Activated CD4-positive, CD25-positive, alpha-beta regulatory T cell (primary cell): ENCODE data around the gene NFAT5.
"Not testable (repeated sequence)": the region's sequence is repeated elsewhere in the genome, so short reads cannot be mapped to it uniquely, and the experiment has no call there.

Source experiments
- DNase-seq, 4 experiments: peaks; one replicate each; lab custom pipeline; 2025; lab: John Stamatoyannopoulos, UW

Gene NFAT5

GRCh38 chr16:69596801-69597200 lies 31.0 kb downstream of the NFAT5 start:
- no peak for DNase-seq

GRCh38 chr16:69598045-69598444 lies 32.3 kb downstream of the NFAT5 start:
- DNase-seq = no peak

- no peak for DNase-seq
Measured at GRCh38 chr16:69599731-69600130, 34.0 kb downstream of the NFAT5 start.

- no peak for DNase-seq
Measured at GRCh38 chr16:69600202-69600601, 34.4 kb downstream of the NFAT5 start.

- DNase-seq = no peak
Measured at GRCh38 chr16:69601250-69601649, 35.5 kb downstream of the NFAT5 start.

GRCh38 chr16:69606985-69607384 lies 41.2 kb downstream of the NFAT5 start:
- DNase-seq = no peak

- no peak for DNase-seq
Measured at GRCh38 chr16:69607674-69608073, 41.9 kb downstream of the NFAT5 start.

GRCh38 chr16:69610356-69610755 lies 44.6 kb downstream of the NFAT5 start:
- DNase-seq = no peak

- DNase-seq = no peak
Measured at GRCh38 chr16:69611103-69611640, 45.4 kb downstream of the NFAT5 start.

GRCh38 chr16:69613378-69614154 lies 47.8 kb downstream of the NFAT5 start:
- no peak for DNase-seq

- DNase-seq = no peak
Measured at GRCh38 chr16:69615528-69615927, 49.8 kb downstream of the NFAT5 start.

- no peak for DNase-seq
Measured at GRCh38 chr16:69616082-69616481, 50.3 kb downstream of the NFAT5 start.

- DNase-seq = no peak
Measured at GRCh38 chr16:69618307-69618706, 52.5 kb downstream of the NFAT5 start.

GRCh38 chr16:69618721-69619120 lies 53.0 kb downstream of the NFAT5 start:
- no peak for DNase-seq

GRCh38 chr16:69619514-69619913 lies 53.7 kb downstream of the NFAT5 start:
- DNase-seq = no peak

GRCh38 chr16:69620573-69620972 lies 54.8 kb downstream of the NFAT5 start:
- DNase-seq = no peak

- DNase-seq = no peak
Measured at GRCh38 chr16:69621225-69621624, 55.5 kb downstream of the NFAT5 start.

GRCh38 chr16:69626256-69626655 lies 60.5 kb downstream of the NFAT5 start:
- DNase-seq = no peak

GRCh38 chr16:69632828-69633227 lies 67.1 kb downstream of the NFAT5 start:
- no peak for DNase-seq

- DNase-seq = no peak
Measured at GRCh38 chr16:69633375-69633774, 67.6 kb downstream of the NFAT5 start.

GRCh38 chr16:69636563-69637146 lies 70.9 kb downstream of the NFAT5 start:
- DNase-seq = not testable (repeated sequence)

- not testable (repeated sequence) for DNase-seq
Measured at GRCh38 chr16:69637206-69637865, 71.6 kb downstream of the NFAT5 start.

- DNase-seq = not testable (repeated sequence)
Measured at GRCh38 chr16:69643997-69644396, 78.2 kb downstream of the NFAT5 start.
